ENCODE measurements around the gene ADISSP.

- no peak for TF ChIP-seq CTCF (IDR thresholded peaks at IDR 0.05; ENCODE audit: insufficient read depth, low read length, poor library complexity, severe bottlenecking)
- TF ChIP-seq EZH2phosphoT487 (conservative IDR thresholded peaks at IDR 0.05; ENCODE audit: low read length): no peak
These were observed 2.2 kb downstream of the ADISSP start for GRCh38 chr20:3765171-3765882.

Data from SU-DHL-6 (cell line).